ENCODE data around the gene CEP131. TPM values are rescaled to one million over a fixed set of nuclear protein-coding genes. Genes with fewer than 3 reads are reported as not detected.

Gene CEP131
- total RNA-seq, 2 experiments from 2014 or later, result 9.4 to 9.8 TPM

GRCh38 chr17:81200201-81200600 is 22.6 kb downstream of the CEP131 start:
- Mint-ChIP-seq H3K36me3 (ENCODE audit: low read depth) (no peaks in the 10 kb centered on the region), H3K9me3 (no peaks in the 10 kb centered on the region), H3K4me3 (no peak overlapping the region), H3K27ac (no peak overlapping the region), H3K27me3 (ENCODE audit: low read depth) (no peaks in the 10 kb centered on the region), H3K4me1 (ENCODE audit: low read depth) (no peaks in the 10 kb centered on the region)
- CTCF ChIA-PET, result interaction anchor here (0.6 kb wide), 1 partner anchor 169 kb away, joined by 4 read pairs; no protein-coding TSS in a partner anchor
- no peak for DNase-seq
- intact Hi-C loops (cut with micrococcal nuclease), result no loop called here

DNA sequence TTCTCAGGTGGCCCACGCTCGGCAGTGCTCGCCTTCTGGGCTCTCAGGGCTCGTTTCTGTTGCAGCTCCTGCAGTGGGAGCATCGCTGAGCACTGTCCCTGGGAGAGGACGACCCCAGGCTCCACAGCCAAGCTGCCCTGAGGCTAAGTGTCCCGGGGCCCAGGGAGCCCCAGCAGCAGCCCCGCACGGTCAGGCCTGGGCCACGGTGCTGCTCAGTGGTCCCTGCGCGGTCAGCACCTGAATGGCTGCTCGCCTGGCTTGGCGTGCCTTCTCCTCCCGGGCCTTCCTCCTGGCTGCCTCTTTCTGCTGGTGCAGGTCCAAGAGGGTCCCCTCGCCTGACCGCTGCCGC is 23.3 kb downstream of the CEP131 start:
- intact Hi-C loops (cut with micrococcal nuclease), result no loop called here
- DNase-seq, result no peak
- no peaks in the 10 kb centered on the region for H3K9me3 Mint-ChIP-seq
- no peak overlapping the region for H3K27ac Mint-ChIP-seq
- no peaks in the 10 kb centered on the region for H3K36me3 Mint-ChIP-seq (ENCODE audit: low read depth)
- no peaks in the 10 kb centered on the region for H3K4me1 Mint-ChIP-seq (ENCODE audit: low read depth)
- no peaks in the 10 kb centered on the region for H3K27me3 Mint-ChIP-seq (ENCODE audit: low read depth)
- H3K4me3 Mint-ChIP-seq, result no peak overlapping the region
- CTCF ChIA-PET, result no interaction called here

DNA sequence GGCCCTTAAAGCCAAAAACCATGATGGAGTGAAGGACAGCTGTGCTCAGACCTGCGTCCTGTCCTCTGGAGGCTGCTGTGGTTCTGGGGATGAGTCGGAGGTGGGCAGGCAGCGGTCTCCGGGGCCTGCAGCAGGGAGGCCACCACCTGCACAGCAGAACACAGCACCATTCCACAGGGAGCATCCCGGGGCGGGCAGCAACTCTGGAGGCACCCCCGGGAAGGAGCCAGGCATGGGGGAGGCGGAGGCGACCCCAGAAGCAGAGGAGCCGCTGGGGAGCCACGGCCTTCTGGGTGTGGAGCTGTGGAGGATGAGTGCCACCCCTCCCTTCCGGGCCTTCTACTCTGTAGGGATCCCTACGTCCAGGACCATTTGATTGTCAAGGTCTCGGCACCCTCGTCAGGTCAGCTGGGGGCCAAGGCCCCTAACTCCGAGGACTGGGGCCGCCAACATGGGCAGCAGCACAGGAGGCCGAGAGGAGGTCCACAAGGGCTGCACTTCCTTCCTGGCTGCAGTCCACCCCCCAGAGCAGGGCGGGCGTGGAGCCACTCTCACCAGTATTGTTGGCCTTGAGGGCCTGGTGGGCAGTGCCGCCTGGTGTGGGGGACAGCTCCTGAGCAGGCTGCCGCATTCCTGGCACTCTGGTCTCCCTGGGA is 23.8 kb downstream of the CEP131 start:
- no peak overlapping the region for H3K27ac Mint-ChIP-seq
- no peak for DNase-seq
- no peak overlapping the region for H3K4me3 Mint-ChIP-seq
- no peaks in the 10 kb centered on the region for H3K36me3 Mint-ChIP-seq (ENCODE audit: low read depth)
- CTCF ChIA-PET, result no interaction called here
- no peaks in the 10 kb centered on the region for H3K4me1 Mint-ChIP-seq (ENCODE audit: low read depth)
- intact Hi-C loops (cut with micrococcal nuclease), result no loop called here
- H3K27me3 Mint-ChIP-seq (ENCODE audit: low read depth), result no peaks in the 10 kb centered on the region
- H3K9me3 Mint-ChIP-seq, result no peaks in the 10 kb centered on the region

- Mint-ChIP-seq H3K27ac (no peak overlapping the region), H3K4me1 (ENCODE audit: low read depth) (no peaks in the 10 kb centered on the region), H3K27me3 (ENCODE audit: low read depth) (no peaks in the 10 kb centered on the region), H3K4me3 (no peak overlapping the region), H3K9me3 (no peaks in the 10 kb centered on the region), H3K36me3 (ENCODE audit: low read depth) (no peaks in the 10 kb centered on the region)
- CTCF ChIA-PET, result no interaction called here
- intact Hi-C loops (cut with micrococcal nuclease), result no loop called here
- DNase-seq, result no peak
These were observed 24.8 kb downstream of the CEP131 start for GRCh38 chr17:81197831-81198490.

GRCh38 chr17:81197409-81197795 is 25.4 kb downstream of the CEP131 start:
- Mint-ChIP-seq H3K27me3 (ENCODE audit: low read depth) (no peaks in the 10 kb centered on the region), H3K9me3 (no peaks in the 10 kb centered on the region), H3K4me3 (no peak overlapping the region), H3K4me1 (ENCODE audit: low read depth) (no peaks in the 10 kb centered on the region), H3K27ac (no peak overlapping the region), H3K36me3 (ENCODE audit: low read depth) (no peaks in the 10 kb centered on the region)
- intact Hi-C loops (cut with micrococcal nuclease), result no loop called here
- CTCF ChIA-PET, result no interaction called here
- DNase-seq, result no peak

DNA sequence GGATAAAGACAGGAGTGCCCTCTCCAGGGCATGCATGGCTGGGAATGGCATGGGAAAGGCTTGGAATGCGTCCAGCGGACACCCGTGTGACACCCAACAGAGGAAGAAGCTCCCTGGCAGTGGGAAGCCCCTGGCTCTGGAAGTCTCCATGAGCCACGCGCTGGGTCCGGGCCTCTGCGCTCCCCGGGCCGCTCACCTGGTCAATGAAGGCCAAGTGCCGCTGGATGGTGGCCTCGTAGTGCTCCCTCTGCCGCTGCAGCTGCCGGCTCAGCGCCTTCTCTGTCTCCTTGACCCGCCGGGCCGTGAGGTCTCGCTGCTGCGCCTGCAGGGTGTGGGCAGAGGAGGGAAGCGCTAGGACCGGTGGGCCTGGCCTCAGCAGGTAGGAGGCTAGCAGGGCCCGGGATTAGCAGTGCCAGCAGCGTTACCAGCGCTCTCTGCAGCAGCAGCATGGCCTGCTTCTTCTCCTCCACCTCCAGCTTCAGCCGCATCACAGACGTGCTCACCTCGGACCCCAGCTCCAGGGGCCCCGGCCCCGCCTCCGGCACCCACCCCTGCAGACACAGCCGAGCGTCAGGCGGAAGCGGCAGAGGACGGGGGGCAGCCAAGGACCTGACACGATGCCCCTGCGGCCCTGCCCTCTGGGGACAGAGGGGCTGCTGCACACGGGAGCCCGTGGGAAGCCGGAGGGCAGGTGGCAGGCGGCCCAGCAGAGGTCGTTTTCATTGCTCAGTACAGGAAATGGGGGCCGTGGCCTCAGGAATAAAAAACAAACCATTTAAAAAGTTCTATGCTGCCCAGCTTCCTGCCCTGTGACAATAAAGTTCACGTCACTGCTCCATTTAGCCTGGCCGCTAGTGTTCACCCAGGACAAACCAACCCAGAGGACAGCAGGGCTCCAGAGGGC is 26.0 kb downstream of the CEP131 start:
- H3K4me1 Mint-ChIP-seq (ENCODE audit: low read depth), result no peaks in the 10 kb centered on the region
- no peak for DNase-seq
- H3K27ac Mint-ChIP-seq, result no peak overlapping the region
- CTCF ChIA-PET, result no interaction called here
- no peaks in the 10 kb centered on the region for H3K9me3 Mint-ChIP-seq
- H3K36me3 Mint-ChIP-seq (ENCODE audit: low read depth), result no peaks in the 10 kb centered on the region
- no peaks in the 10 kb centered on the region for H3K27me3 Mint-ChIP-seq (ENCODE audit: low read depth)
- no peak overlapping the region for H3K4me3 Mint-ChIP-seq
- intact Hi-C loops (cut with micrococcal nuclease), result no loop called here

- Mint-ChIP-seq H3K27me3 (ENCODE audit: low read depth) (no peaks in the 10 kb centered on the region), H3K27ac (no peak overlapping the region), H3K4me1 (ENCODE audit: low read depth) (no peaks in the 10 kb centered on the region), H3K4me3 (no peak overlapping the region), H3K9me3 (no peaks in the 10 kb centered on the region), H3K36me3 (ENCODE audit: low read depth) (no peaks in the 10 kb centered on the region)
- CTCF ChIA-PET, result no interaction called here
- intact Hi-C loops (cut with micrococcal nuclease), result no loop called here
- DNase-seq, result no peak
These were observed 26.7 kb downstream of the CEP131 start for GRCh38 chr17:81195941-81196495.

DNA sequence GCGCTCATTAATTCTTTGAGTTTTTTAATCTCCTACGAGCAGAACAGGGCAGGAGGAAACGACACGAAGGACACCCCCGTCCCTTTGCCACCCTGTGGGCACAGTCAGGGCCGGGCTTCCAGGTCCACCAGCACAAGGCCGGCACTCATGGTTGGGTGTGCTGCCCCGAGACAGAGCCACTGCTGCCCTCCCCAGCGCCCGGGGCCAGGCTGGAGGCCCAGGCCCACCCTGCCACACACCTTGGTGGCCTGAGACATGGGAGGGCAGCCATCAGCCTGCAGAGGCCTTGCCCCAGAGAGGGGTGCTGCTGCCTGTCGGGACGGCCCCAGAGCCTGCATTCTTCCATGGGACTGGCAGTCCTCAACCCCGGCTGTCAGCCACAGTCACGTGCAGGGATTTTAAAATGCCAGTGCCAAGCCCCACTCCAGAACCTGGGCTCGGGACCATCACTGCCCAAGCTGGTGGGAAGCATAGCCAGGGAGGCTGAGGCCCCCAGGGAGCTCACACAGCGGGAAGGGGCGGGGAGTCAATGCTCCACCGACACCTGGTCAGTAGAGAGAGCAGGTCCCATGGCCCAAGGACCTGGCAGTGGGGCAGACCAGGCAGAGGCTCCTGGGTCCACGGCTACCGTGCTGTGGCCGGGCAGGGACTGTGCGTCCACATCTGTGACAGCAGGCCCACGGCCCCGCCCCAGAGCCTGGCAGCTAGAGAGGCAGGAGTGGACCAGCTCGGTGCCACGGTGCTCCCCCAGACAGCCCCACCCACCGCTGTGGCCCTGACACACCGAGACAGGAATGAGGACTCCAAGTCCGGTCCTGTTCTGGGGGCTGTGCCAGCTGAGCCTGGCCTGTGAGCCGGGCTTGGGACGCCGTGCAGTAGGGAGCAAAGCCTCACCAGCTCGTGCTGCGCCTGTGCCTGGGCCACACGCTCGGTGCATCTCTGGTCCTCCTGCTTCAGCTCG is 27.5 kb downstream of the CEP131 start:
- Mint-ChIP-seq H3K4me3 (no peak overlapping the region), H3K4me1 (ENCODE audit: low read depth) (no peaks in the 10 kb centered on the region), H3K27me3 (ENCODE audit: low read depth) (no peaks in the 10 kb centered on the region), H3K9me3 (no peaks in the 10 kb centered on the region), H3K27ac (no peak overlapping the region), H3K36me3 (ENCODE audit: low read depth) (no peaks in the 10 kb centered on the region)
- DNase-seq, result no peak
- intact Hi-C loops (cut with micrococcal nuclease), result no loop called here
- CTCF ChIA-PET, result no interaction called here

DNA sequence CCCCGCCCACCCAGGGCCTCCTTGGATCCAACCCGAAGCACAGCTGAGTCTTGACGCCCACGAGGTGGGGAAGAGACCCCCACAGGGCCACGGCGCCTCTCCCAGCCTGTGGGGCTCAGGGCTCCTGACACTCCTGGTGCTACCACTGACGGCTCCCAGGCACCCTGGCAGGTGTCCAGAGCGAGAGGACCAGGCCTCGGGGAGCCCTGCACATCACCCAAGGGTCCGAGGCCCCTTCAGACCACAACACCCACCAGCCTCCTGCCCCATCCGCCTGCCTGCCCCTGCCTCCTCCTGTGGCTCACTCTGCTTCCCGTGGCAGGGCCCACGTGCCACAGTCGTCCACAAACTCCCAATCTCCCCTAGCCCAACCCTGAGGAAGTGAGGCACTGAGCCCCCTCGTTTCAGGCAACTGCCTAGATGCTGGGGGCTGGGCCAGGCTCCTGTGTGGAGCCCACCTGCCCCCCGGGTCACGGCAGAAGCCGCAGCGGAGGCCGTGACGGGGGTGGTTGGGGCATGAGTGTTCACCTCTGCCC is 28.5 kb downstream of the CEP131 start:
- Mint-ChIP-seq H3K27ac (no peak overlapping the region), H3K36me3 (ENCODE audit: low read depth) (no peaks in the 10 kb centered on the region), H3K4me3 (no peak overlapping the region), H3K9me3 (no peaks in the 10 kb centered on the region), H3K4me1 (ENCODE audit: low read depth) (no peaks in the 10 kb centered on the region), H3K27me3 (ENCODE audit: low read depth) (no peaks in the 10 kb centered on the region)
- intact Hi-C loops (cut with micrococcal nuclease), result no loop called here
- CTCF ChIA-PET, result no interaction called here
- DNase-seq, result no peak

DNA sequence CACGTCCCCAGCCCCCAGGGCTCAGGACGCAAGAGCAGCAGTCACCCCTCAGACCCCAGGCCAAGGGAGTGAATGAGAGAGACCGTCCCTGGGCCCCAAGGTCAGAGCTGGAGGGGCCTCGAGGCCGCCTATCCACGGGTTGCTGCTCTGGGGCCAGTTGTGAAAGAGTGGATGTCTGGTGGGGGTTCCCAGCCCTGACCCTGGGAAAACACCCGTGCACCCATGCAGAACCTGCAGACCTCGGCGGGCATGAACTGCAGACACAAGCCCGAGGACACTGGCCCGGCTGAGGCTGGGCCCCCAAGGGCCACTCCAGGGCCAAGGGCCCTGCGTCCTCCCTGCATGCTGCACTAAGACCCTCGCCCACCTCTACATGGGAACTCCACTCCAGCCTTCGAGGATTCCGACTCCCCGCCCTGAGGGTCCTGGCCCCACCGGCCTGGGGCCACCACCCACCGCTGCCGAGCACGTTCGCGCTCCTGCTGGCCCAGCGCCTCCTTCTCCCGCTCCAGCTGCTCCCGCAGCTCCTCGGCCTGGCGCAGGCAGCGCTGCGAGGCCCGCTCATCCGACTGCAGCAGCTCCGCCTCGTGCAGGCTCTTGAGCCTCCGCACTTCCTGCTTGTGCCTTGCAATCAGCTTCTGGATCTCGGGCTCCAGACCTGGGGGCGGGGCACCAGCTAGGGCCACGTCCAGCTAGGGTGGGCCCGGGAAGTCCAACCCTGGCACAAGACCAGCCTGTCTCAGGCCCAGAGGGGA is 29.1 kb downstream of the CEP131 start:
- CTCF ChIA-PET, result no interaction called here

DNA sequence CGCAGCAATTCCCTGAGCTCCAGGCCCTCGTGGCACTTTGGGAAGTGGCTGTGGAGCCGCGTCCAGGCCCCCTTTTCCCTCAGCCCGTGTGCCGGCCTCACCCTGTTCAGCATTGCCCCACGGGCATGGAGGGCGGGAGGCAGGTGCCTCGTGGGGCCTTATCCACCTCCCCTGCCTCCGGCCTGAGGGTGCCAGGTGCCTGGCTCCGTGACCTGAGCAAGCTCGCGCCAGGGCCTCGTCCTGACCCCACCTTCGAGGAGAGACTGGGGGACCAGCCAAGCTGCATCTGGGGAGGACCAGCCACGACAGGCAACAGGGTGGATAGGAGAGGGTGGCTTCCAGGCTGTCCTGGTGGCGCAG is 29.7 kb downstream of the CEP131 start:
- intact Hi-C loops (cut with micrococcal nuclease), result no loop called here
- CTCF ChIA-PET, result no interaction called here
- Mint-ChIP-seq H3K27me3 (ENCODE audit: low read depth) (no peaks in the 10 kb centered on the region), H3K4me3 (no peak overlapping the region), H3K27ac (no peak overlapping the region), H3K4me1 (ENCODE audit: low read depth) (no peaks in the 10 kb centered on the region), H3K9me3 (no peaks in the 10 kb centered on the region), H3K36me3 (ENCODE audit: low read depth) (no peaks in the 10 kb centered on the region)
- DNase-seq, result no peak

More for the DNA sequence above, 29.1 kb downstream of the CEP131 start:
- intact Hi-C loops (cut with micrococcal nuclease), result no loop called here
- no peak overlapping the region for H3K27ac Mint-ChIP-seq
- no peak for DNase-seq
- H3K36me3 Mint-ChIP-seq (ENCODE audit: low read depth), result no peaks in the 10 kb centered on the region
- H3K4me3 Mint-ChIP-seq, result no peak overlapping the region
- H3K27me3 Mint-ChIP-seq (ENCODE audit: low read depth), result no peaks in the 10 kb centered on the region
- H3K4me1 Mint-ChIP-seq (ENCODE audit: low read depth), result no peaks in the 10 kb centered on the region
- no peaks in the 10 kb centered on the region for H3K9me3 Mint-ChIP-seq

Measured in activated naive CD4-positive, alpha-beta T cell treated with anti-CD3 and anti-CD28 coated beads for 36 hours (primary cell).